Measurements from ENCODE around the gene PLA2G4B.

GRCh38 chr15:41885841-41886240 is 47.2 kb downstream of the PLA2G4B start:
- TF ChIP-seq CTCF (optimal IDR thresholded peaks at IDR 0.05 in 1 of 3, IDR thresholded peaks at IDR 0.05 in 1 of 3, conservative IDR thresholded peaks at IDR 0.05 in 1 of 3; ENCODE audit: extremely low read depth in 1 of 3, insufficient read depth in 2 of 3, low read length in 3 of 3) (no peak), EZH2 (IDR thresholded peaks at IDR 0.05; ENCODE audit: low read length) (no peak)

Data from keratinocyte (primary cell).